ENCODE results near the gene TMEM62. TPM values are rescaled to one million over a fixed set of nuclear protein-coding genes. Genes with fewer than 3 reads are reported as not detected.

TMEM62 gene
- total and polyA plus RNA-seq, 9 of the 15 experiments (the other 6 are each of a cell fraction or from before 2014, with no cell fraction given), result 4.4 to 16.6 (median 11.1) TPM

DNA sequence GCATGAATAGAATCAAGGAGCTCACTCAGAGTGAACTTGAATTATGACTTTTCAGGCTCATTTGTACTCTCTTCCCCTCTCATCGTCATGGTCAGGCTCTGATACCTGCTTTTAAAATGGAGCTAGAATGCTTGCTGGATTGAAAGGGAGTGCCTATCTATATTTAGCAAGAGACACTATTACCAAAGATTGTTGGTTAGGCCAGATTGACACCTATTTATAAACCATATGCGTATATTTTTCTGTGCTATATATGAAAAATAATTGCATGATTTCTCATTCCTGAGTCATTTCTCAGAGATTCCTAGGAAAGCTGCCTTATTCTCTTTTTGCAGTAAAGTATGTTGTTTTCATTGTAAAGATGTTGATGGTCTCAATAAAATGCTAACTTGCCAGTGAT lies 61.4 kb downstream of the TMEM62 start:
- no peak overlapping the region for H3K4me3 ChIP-seq
- in situ Hi-C loops (cut with MboI), result no loop called here
- H3K4me1 ChIP-seq (replicated peaks in 1 of 2; ENCODE audit: control insufficient read depth in 2 of 2, insufficient read depth in 2 of 2, low read length in 2 of 2), result no peaks in the 10 kb centered on the region
- no peak for TF ChIP-seq ADNP (tag; IDR thresholded peaks at IDR 0.05)
- TF ChIP-seq IRF2 (CRISPR knock-in tag; IDR thresholded peaks at IDR 0.05), result no peak
- TF ChIP-seq, protein P1, sequence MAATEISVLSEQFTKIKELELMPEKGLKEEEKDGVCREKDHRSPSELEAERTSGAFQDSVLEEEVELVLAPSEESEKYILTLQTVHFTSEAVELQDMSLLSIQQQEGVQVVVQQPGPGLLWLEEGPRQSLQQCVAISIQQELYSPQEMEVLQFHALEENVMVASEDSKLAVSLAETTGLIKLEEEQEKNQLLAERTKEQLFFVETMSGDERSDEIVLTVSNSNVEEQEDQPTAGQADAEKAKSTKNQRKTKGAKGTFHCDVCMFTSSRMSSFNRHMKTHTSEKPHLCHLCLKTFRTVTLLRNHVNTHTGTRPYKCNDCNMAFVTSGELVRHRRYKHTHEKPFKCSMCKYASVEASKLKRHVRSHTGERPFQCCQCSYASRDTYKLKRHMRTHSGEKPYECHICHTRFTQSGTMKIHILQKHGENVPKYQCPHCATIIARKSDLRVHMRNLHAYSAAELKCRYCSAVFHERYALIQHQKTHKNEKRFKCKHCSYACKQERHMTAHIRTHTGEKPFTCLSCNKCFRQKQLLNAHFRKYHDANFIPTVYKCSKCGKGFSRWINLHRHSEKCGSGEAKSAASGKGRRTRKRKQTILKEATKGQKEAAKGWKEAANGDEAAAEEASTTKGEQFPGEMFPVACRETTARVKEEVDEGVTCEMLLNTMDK (IDR thresholded peaks at IDR 0.05; ENCODE audit: borderline replicate concordance, insufficient read depth, low read depth, low read length, poor library complexity, severe bottlenecking), result no peak
- no peak for TF ChIP-seq KAT8 (IDR thresholded peaks at IDR 0.05; ENCODE audit: low read depth)
- no peak for TF ChIP-seq NFE2L1 (tag; IDR thresholded peaks at IDR 0.05; ENCODE audit: borderline replicate concordance, low read depth)
- TF ChIP-seq, protein P2, sequence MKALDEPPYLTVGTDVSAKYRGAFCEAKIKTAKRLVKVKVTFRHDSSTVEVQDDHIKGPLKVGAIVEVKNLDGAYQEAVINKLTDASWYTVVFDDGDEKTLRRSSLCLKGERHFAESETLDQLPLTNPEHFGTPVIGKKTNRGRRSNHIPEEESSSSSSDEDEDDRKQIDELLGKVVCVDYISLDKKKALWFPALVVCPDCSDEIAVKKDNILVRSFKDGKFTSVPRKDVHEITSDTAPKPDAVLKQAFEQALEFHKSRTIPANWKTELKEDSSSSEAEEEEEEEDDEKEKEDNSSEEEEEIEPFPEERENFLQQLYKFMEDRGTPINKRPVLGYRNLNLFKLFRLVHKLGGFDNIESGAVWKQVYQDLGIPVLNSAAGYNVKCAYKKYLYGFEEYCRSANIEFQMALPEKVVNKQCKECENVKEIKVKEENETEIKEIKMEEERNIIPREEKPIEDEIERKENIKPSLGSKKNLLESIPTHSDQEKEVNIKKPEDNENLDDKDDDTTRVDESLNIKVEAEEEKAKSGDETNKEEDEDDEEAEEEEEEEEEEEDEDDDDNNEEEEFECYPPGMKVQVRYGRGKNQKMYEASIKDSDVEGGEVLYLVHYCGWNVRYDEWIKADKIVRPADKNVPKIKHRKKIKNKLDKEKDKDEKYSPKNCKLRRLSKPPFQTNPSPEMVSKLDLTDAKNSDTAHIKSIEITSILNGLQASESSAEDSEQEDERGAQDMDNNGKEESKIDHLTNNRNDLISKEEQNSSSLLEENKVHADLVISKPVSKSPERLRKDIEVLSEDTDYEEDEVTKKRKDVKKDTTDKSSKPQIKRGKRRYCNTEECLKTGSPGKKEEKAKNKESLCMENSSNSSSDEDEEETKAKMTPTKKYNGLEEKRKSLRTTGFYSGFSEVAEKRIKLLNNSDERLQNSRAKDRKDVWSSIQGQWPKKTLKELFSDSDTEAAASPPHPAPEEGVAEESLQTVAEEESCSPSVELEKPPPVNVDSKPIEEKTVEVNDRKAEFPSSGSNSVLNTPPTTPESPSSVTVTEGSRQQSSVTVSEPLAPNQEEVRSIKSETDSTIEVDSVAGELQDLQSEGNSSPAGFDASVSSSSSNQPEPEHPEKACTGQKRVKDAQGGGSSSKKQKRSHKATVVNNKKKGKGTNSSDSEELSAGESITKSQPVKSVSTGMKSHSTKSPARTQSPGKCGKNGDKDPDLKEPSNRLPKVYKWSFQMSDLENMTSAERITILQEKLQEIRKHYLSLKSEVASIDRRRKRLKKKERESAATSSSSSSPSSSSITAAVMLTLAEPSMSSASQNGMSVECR (CRISPR knock-in tag; IDR thresholded peaks at IDR 0.05), result no peak
- TF ChIP-seq ZNF354B (CRISPR knock-in tag; IDR thresholded peaks at IDR 0.05), result no peak
- TF ChIP-seq ZNF133 (CRISPR knock-in tag; IDR thresholded peaks at IDR 0.05), result no peak
- TF ChIP-seq, protein P3, sequence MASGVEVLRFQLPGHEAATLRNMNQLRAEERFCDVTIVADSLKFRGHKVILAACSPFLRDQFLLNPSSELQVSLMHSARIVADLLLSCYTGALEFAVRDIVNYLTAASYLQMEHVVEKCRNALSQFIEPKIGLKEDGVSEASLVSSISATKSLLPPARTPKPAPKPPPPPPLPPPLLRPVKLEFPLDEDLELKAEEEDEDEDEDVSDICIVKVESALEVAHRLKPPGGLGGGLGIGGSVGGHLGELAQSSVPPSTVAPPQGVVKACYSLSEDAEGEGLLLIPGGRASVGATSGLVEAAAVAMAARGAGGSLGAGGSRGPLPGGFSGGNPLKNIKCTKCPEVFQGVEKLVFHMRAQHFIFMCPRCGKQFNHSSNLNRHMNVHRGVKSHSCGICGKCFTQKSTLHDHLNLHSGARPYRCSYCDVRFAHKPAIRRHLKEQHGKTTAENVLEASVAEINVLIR (CRISPR knock-in tag; IDR thresholded peaks at IDR 0.05), result no peak
- no peak for TF ChIP-seq ASH1L (IDR thresholded peaks at IDR 0.05; ENCODE audit: borderline replicate concordance, low read depth, partially characterized antibody)
- TF ChIP-seq, protein P4, sequence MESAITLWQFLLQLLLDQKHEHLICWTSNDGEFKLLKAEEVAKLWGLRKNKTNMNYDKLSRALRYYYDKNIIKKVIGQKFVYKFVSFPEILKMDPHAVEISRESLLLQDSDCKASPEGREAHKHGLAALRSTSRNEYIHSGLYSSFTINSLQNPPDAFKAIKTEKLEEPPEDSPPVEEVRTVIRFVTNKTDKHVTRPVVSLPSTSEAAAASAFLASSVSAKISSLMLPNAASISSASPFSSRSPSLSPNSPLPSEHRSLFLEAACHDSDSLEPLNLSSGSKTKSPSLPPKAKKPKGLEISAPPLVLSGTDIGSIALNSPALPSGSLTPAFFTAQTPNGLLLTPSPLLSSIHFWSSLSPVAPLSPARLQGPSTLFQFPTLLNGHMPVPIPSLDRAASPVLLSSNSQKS (CRISPR knock-in tag; IDR thresholded peaks at IDR 0.05), result no peak
- TF ChIP-seq, protein P5, sequence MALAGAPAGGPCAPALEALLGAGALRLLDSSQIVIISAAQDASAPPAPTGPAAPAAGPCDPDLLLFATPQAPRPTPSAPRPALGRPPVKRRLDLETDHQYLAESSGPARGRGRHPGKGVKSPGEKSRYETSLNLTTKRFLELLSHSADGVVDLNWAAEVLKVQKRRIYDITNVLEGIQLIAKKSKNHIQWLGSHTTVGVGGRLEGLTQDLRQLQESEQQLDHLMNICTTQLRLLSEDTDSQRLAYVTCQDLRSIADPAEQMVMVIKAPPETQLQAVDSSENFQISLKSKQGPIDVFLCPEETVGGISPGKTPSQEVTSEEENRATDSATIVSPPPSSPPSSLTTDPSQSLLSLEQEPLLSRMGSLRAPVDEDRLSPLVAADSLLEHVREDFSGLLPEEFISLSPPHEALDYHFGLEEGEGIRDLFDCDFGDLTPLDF (CRISPR knock-in tag; IDR thresholded peaks at IDR 0.05), result no peak
- ChIA-PET POLR2A (interaction anchor here (0.6 to 4.7 kb wide), 9 partner anchors 9 to 327 kb away, joined by 3 to 20 read pairs (median 3); partner anchors contain the start of gene CCNDBP1), CTCF (ENCODE audit: low intra/inter-chr PET ratio) (no interaction called here)
- no peak for DNase-seq (ENCODE audit: extremely low read depth in 1 of 4, low spot score in 3 of 4)
- no peak overlapping the region for H3K4me2 ChIP-seq (ENCODE audit: insufficient read depth, low read length)
- WGBS (ENCODE audit: insufficient coverage, low coverage, missing lambda C conversion rate), result 64% methylated on average over 2 of the region's 2 CpGs
- H3K9ac ChIP-seq (ENCODE audit: insufficient read depth in 1 of 2, low read depth in 2 of 2, low read length in 2 of 2), result no peak overlapping the region
- no TSS peak for BruUV-seq (replicated peaks)
- ATAC-seq, result no peak
- H3K79me2 ChIP-seq (ENCODE audit: control insufficient read depth, insufficient read depth, low read length), result no peaks in the 10 kb centered on the region
- H2AFZ ChIP-seq (ENCODE audit: low read depth, low read length), result no peak overlapping the region
- H3K27me3 ChIP-seq (ENCODE audit: control insufficient read depth in 2 of 2, insufficient read depth in 2 of 2, low read length in 2 of 2), result no peaks in the 10 kb centered on the region
- intact Hi-C loops (cut with micrococcal nuclease), result no loop called here
- H3K36me3 ChIP-seq (ENCODE audit: control insufficient read depth, insufficient read depth, low read length), result peaks cover 63% of the 10 kb centered on the region
- no peak for FAIRE-seq
- no peaks in the 10 kb centered on the region for H3K9me1 ChIP-seq (ENCODE audit: control insufficient read depth, insufficient read depth, low read length)
- H3K27ac ChIP-seq (ENCODE audit: extremely low read depth, low read depth, low read length), result no peak overlapping the region
- H3K9me3 ChIP-seq (replicated peaks; ENCODE audit: control insufficient read depth, insufficient read depth, low read depth, low read length), result peaks cover 2% of the 10 kb centered on the region; the same call in 1 of the 2 replicates
- no peaks in the 10 kb centered on the region for H4K20me1 ChIP-seq (replicated peaks; ENCODE audit: control insufficient read depth, insufficient read depth, low read length)

Measured in K562 (cell line).